Hindlimb muscle (tissue), 1 donor: ENCODE data around the gene ATP11A. TPM values are rescaled to one million over a fixed set of nuclear protein-coding genes. Genes with fewer than 3 reads are reported as not detected.
"Not testable (repeated sequence)": the region's sequence is repeated elsewhere in the genome, so short reads cannot be mapped to it uniquely, and the experiment has no call there.

Source experiments
- DNase-seq: peaks from one replicate; pipeline ENCODE4 v3.0.0-alpha.2; 2013
- polyA plus RNA-seq: library from polyadenylated mRNA; unstranded; fragments of 120-200 nt; gene quantifications from one replicate; pipeline ENCODE4 v1.2.1, GENCODE V29; 2013; ENCODE audit not compliant: insufficient read length

Gene ATP11A
- polyA plus RNA-seq, 1 donor, result 27.0 TPM

GRCh38 chr13:112693831-112694497 lies 4.1 kb downstream of the ATP11A start:
- no peak for DNase-seq

DNA sequence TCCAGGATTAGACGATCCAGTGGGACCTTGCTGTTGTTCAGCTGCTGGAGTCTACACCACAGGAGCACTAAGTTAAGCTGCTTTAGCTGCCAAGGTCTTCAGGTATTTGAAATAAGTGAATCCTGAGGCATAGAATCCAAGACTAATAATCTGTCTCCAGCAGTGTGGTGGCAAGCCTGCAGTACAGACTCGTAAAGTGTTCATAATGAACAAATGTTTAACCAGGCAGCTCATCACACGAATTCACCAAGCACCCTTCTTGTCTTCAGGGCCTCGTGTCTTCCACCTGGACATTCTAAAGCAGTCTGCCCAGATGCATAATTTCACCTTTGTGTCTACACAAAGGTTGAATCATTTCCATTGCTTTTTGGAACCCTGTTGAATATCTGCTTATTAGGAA lies 5.3 kb downstream of the ATP11A start:
- DNase-seq, result no peak

DNA sequence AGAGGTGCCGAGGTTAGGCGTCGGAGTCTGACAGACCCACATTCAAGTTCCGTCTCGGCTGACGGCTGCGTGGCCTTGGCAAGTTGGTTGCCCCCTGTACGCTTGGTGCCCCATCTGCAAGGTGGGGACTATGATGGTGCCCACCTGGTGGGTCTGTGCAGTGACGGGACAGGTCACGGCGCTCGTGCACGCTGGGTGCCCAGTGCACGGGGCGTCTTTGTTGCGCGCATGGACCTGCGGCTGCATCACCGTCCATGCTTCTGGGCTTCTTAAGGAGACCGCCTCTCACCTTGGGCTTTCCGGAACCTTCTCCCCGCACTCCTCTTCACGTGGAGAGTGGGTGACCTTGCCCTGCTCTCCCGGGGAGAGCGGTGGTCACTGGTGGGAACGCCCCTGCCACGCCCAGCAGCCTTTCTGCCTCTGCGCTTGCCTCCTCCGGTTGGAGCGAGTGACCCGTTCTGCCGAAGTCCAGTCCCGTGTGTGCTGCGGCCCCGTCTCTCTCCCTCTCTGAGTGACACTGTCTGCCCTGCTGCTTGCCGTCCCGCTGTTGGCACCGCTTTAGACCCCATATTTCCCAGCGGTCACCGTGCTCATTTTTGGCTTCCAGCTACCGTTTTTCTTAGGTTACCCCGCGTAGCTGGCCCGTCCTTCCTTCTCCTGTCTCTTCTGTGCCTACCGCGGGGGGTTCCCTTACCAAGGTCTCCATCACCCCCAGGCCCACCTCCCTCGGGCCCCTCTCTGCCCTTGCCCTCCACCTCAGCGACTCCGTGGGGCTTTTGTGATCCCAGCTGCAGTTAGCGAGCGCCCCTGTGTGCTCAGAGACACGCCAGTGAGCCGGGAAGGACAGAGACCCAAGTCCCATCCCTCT lies 6.4 kb downstream of the ATP11A start:
- DNase-seq, result no peak

DNA sequence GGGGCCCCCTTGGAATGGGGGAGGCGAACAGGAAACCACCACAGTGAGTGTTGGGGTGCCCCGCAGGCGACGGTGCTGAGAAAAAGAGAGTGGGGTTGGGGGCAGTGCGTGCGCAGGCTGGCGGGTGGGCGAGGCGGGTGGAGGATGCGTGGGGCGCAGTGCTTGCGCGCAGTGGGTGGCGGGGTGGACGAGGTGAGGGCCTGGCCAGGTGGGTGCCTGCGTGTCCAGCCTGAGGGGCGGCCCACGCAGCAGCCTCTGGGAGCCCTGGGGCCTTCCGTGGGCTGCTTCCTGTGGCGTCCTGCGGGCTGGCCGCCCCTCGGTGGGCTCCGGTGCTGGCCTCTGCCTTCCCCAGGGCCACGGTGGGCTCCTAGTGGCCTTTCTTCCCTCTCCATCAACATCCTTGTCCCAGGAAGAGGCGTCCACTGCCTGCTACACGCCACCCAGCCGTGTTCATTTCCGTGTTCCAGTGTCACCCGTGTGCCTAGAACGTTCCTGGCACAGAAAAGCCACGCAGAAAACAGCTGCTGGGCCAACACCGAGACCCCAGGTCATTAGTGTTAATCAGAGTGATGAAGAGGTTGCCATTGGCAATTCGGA lies 7.1 kb downstream of the ATP11A start:
- no peak for DNase-seq

- DNase-seq, result peak; percentile 34
Measured at GRCh38 chr13:112697756-112698655, 8.2 kb downstream of the ATP11A start.

GRCh38 chr13:112699322-112699918 lies 9.6 kb downstream of the ATP11A start:
- DNase-seq, result no peak

DNA sequence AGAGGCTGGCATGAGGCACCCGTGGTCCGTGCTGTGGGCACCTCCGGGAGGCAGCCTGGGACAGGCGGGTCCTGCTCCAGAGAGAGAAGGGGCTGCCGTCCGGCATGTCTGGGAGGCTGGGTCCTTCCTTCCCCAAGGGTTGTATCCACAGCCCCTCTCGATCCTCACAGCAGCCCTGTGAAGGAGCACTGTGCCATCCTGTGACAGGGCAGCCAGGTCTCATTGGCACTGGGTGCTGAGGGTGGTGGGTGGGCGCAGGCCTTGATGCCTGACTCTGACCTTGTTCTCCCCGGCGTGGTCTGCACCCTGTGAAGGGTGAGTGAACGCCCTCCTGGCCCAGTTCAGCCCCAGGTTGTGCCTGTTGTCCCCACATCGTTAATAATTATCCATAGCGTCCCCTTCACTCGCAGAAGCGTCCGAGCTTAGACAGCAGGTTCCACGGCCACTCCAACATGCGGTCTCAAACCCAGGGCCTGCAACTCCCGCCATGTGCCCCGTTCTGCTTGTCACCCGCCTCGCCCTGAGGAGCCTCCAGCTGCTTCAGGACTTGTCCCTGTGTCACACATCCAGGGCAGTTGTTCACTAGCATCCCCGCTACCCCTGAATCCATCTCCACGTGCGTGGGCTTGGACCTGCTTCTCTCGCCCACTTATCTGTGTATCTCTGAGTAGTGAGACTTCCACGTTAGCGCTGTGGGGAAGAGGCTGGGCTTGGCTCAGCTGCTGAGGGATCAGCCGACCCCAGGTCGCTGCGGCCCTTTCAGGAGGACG lies 10.6 kb downstream of the ATP11A start:
- no peak for DNase-seq

DNA sequence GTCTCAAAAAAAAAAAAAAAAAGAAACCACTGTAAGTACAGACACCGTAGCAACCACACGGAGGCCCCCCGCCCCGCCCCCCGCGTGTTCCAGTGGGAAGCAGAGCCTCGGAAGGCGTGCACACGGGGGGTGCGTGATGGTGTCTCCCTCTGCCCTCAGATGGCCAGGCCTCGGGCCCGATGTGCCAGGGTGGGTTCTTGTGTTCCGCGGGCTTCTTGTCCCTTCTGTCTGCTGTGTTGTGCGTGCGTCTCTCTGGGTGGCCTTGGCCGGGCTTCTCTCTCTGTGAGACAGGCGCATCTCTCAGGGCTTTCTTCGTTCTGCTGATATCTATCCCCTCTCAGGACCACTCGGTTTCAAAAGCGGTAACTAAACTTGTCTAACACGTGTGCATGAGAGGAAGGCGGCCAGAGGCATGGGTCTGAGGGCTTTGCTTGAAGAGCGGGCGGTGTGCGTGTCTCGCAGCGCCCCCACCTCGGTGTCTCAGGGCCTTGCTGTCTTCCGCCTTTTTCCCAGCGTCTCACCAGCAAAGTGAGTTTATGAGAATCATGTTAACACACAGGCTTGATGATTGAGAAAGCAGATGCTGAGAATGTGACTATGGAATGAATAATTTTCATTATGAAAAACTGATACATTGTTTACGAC lies 12.6 kb downstream of the ATP11A start:
- DNase-seq, result no peak

- no peak for DNase-seq
Measured at GRCh38 chr13:112702986-112703379, 13.1 kb downstream of the ATP11A start.

GRCh38 chr13:112703449-112704284 lies 13.8 kb downstream of the ATP11A start:
- DNase-seq, result peak; percentile 52

GRCh38 chr13:112704308-112705145 lies 14.7 kb downstream of the ATP11A start:
- no peak for DNase-seq

GRCh38 chr13:112705286-112705685 lies 15.4 kb downstream of the ATP11A start:
- DNase-seq, result no peak

- DNase-seq, result no peak
Measured at GRCh38 chr13:112706171-112706570, 16.3 kb downstream of the ATP11A start.

- DNase-seq, result no peak
Measured at GRCh38 chr13:112708560-112709240, 18.9 kb downstream of the ATP11A start.

GRCh38 chr13:112709316-112709715 lies 19.5 kb downstream of the ATP11A start:
- DNase-seq, result not testable (repeated sequence)

GRCh38 chr13:112709825-112710783 lies 20.3 kb downstream of the ATP11A start:
- no peak for DNase-seq
